Fibroblast of lung (primary cell): ENCODE data around the gene FMN1. TPM values are rescaled to one million over a fixed set of nuclear protein-coding genes. Genes with fewer than 3 reads are reported as not detected.
A peak's percentile ranks its signal among the peaks of the same experiment; 100 is the strongest.

ENCODE experiments used
- DNase-seq, 2 donors: peaks; one replicate each; pipeline versions ENCODE4 v3.0.0 to v3.0.0-alpha.2; 2010; ENCODE audit warnings: low read depth in 2 of 2
- H2AFZ ChIP-seq: 2 replicates; pipeline ENCODE4 v1.5.1; 2012; ENCODE audit warnings: low read length, control low read depth, inconsistent platforms
- H3K27ac ChIP-seq: 2 replicates; pipeline ENCODE4 v1.5.1; 2011; ENCODE audit warnings: low read length, control low read depth; ENCODE audit not compliant: insufficient read depth
- H3K27me3 ChIP-seq: 2 replicates; pipeline ENCODE4 v1.5.1; 2011; ENCODE audit warnings: mild to moderate bottlenecking, low read length; ENCODE audit not compliant: control insufficient read depth, insufficient read depth
- H3K36me3 ChIP-seq: 2 replicates; pipeline ENCODE4 v1.5.1; 2011; ENCODE audit warnings: low read length; ENCODE audit not compliant: control insufficient read depth, insufficient read depth
- H3K4me1 ChIP-seq: 2 replicates; pipeline ENCODE4 v1.5.1; 2011; ENCODE audit warnings: low read length; ENCODE audit not compliant: control insufficient read depth, insufficient read depth; ENCODE audit errors: extremely low read depth
- H3K4me2 ChIP-seq: 2 replicates; pipeline ENCODE4 v1.5.1; 2011; ENCODE audit warnings: low read length, control low read depth; ENCODE audit not compliant: insufficient read depth; ENCODE audit errors: extremely low read depth
- H3K4me3 ChIP-seq, 4 experiments: fragments of 200-600 bp in 1 of 4; sonication (generic) in 1 of 4; replicated peaks in 1 of 4; 2 replicates each; pipeline ENCODE4 v1.5.1; 2011 to 2016; ENCODE audit warnings: low read length in 4 of 4, low read depth in 3 of 4, mild to moderate bottlenecking in 3 of 4, control low read depth in 2 of 4, inconsistent platforms in 1 of 4, mixed read lengths in 1 of 4; ENCODE audit not compliant: insufficient read depth in 1 of 4; ENCODE audit errors: control extremely low read depth in 1 of 4
- H3K79me2 ChIP-seq: 2 replicates; pipeline ENCODE4 v1.5.1; 2012; ENCODE audit warnings: mild to moderate bottlenecking, low read length, inconsistent platforms; ENCODE audit not compliant: control insufficient read depth, insufficient read depth
- H3K9ac ChIP-seq: 2 replicates; pipeline ENCODE4 v1.5.1; 2011; ENCODE audit warnings: mild to moderate bottlenecking, low read length, control low read depth; ENCODE audit not compliant: insufficient read depth
- H3K9me3 ChIP-seq: 2 replicates; pipeline ENCODE4 v1.5.1; 2012; ENCODE audit warnings: low read depth, low read length; ENCODE audit not compliant: control insufficient read depth, insufficient read depth
- H4K20me1 ChIP-seq: 2 replicates; pipeline ENCODE4 v1.5.1; 2011; ENCODE audit warnings: low read length; ENCODE audit not compliant: control insufficient read depth, insufficient read depth; ENCODE audit errors: extremely low read depth
- EZH2 ChIP-seq: IDR thresholded peaks from 2 replicates; pipeline ENCODE4 v1.5.1; 2012; ENCODE audit warnings: low read length, control low read depth, mild to moderate bottlenecking; ENCODE audit errors: missing control alignments
- polyA plus RNA-seq, 2 donors: library from polyadenylated mRNA; depleted of rRNA in 1 of 2; stranded (reverse) in 1 of 2; unstranded in 1 of 2; fragments of >200 nt; gene quantifications; 2 replicates each; pipeline ENCODE4 v1.2.1, GENCODE V29; 2011 to 2012; ENCODE audit warnings: missing spikeins in 1 of 2
- total RNA-seq: library from RNA; depleted of rRNA; stranded (reverse); fragments of >200 nt; gene quantifications from 2 replicates; pipeline ENCODE4 v1.2.1, GENCODE V29; 2014
- TF ChIP-seq, protein P1 (sequence below), 2 donors: IDR thresholded peaks in 1 of 2; conservative IDR thresholded peaks in 1 of 2; 1 replicate in 1 of 2; 2 replicates in 1 of 2; pipeline ENCODE4 v1.5.1; 2011 to 2012; ENCODE audit warnings: low read length in 2 of 2, control low read depth in 1 of 2, inconsistent platforms in 1 of 2, low read depth in 1 of 2, mild to moderate bottlenecking in 1 of 2

FMN1 gene
- total and polyA plus RNA-seq, 2 donors (not counting 1 experiment from before 2014, with no cell fraction given) = 7.5 to 43.8 TPM

DNA sequence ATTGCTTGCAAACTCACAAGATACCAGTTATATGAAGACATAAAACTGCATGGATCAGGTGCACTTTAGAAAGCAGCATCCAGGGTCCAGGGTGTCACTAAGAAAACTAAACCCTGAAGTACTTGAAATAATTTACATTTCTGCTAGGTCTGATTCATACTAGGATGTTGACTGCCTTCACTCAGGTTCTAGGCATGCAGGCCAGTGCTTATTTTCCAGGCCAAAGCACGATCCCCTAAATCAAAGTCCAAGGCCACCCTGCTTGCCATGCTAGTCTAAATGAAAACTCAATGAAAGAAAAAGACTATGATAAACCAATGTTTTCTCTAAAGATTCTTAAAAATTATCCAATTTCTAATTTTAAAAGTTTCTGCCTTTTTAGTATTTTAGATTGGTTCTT lies 427.3 kb downstream of the FMN1 start:
- Histone ChIP-seq H4K20me1 (no peaks in the 10 kb centered on the region), H3K27ac (no peak overlapping the region), H3K4me2 (no peak overlapping the region), H3K9ac (no peak overlapping the region), H3K9me3 (no peaks in the 10 kb centered on the region), H3K79me2 (no peaks in the 10 kb centered on the region), H3K4me1 (no peaks in the 10 kb centered on the region), H2AFZ (no peak overlapping the region), H3K4me3 (no peak overlapping the region), H3K36me3 (no peaks in the 10 kb centered on the region), H3K27me3 (no peaks in the 10 kb centered on the region)
- DNase-seq = peak in 1 of 2 donors; percentile 20
- TF ChIP-seq, protein P1, sequence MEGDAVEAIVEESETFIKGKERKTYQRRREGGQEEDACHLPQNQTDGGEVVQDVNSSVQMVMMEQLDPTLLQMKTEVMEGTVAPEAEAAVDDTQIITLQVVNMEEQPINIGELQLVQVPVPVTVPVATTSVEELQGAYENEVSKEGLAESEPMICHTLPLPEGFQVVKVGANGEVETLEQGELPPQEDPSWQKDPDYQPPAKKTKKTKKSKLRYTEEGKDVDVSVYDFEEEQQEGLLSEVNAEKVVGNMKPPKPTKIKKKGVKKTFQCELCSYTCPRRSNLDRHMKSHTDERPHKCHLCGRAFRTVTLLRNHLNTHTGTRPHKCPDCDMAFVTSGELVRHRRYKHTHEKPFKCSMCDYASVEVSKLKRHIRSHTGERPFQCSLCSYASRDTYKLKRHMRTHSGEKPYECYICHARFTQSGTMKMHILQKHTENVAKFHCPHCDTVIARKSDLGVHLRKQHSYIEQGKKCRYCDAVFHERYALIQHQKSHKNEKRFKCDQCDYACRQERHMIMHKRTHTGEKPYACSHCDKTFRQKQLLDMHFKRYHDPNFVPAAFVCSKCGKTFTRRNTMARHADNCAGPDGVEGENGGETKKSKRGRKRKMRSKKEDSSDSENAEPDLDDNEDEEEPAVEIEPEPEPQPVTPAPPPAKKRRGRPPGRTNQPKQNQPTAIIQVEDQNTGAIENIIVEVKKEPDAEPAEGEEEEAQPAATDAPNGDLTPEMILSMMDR (conservative IDR thresholded peaks at IDR 0.05 in 1 of 2, IDR thresholded peaks at IDR 0.05 in 1 of 2; ENCODE audit: low read depth in 1 of 2, low read length in 2 of 2) = no peak
- TF ChIP-seq EZH2 = no peak

DNA sequence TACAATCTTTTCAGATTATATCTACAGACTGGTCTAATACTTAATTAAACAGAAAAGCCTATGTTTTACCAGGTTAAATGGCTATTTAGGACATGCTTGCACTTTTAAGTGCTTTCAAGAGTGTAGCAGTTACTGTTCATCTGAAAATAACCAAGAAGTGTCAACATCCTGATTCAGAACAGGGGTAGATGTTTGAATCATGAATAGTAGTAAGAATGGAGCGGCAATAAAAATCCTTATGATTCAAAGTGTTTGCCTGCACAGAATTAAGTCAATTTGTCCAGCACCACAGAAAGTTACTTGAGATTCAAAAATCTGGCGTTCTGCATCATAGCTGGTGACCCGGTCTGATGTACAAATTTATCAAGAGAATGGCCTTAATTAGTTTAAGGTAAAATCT lies 428.4 kb downstream of the FMN1 start:
- Histone ChIP-seq H3K27ac (no peak overlapping the region), H4K20me1 (no peaks in the 10 kb centered on the region), H3K9ac (no peak overlapping the region), H3K79me2 (no peaks in the 10 kb centered on the region), H3K4me2 (no peak overlapping the region), H3K4me1 (no peaks in the 10 kb centered on the region), H3K9me3 (no peaks in the 10 kb centered on the region), H2AFZ (no peak overlapping the region), H3K36me3 (no peaks in the 10 kb centered on the region), H3K27me3 (no peaks in the 10 kb centered on the region), H3K4me3 (no peak overlapping the region)
- DNase-seq = no peak
- TF ChIP-seq, protein P1 (conservative IDR thresholded peaks at IDR 0.05 in 1 of 2, IDR thresholded peaks at IDR 0.05 in 1 of 2; ENCODE audit: low read depth in 1 of 2, low read length in 2 of 2) = no peak

- no peak overlapping the region for H3K27ac ChIP-seq
- no peak overlapping the region for H2AFZ ChIP-seq
- H3K4me2 ChIP-seq = no peak overlapping the region
- H3K79me2 ChIP-seq = no peaks in the 10 kb centered on the region
- H4K20me1 ChIP-seq = no peaks in the 10 kb centered on the region
- no peak overlapping the region for H3K9ac ChIP-seq
- no peaks in the 10 kb centered on the region for H3K36me3 ChIP-seq
- DNase-seq = no peak
- TF ChIP-seq, protein P1 (conservative IDR thresholded peaks at IDR 0.05 in 1 of 2, IDR thresholded peaks at IDR 0.05 in 1 of 2; ENCODE audit: low read depth in 1 of 2, low read length in 2 of 2) = no peak
- TF ChIP-seq EZH2 = no peak
- H3K4me3 ChIP-seq = no peak overlapping the region
- H3K4me1 ChIP-seq = no peaks in the 10 kb centered on the region
- no peaks in the 10 kb centered on the region for H3K27me3 ChIP-seq
- no peaks in the 10 kb centered on the region for H3K9me3 ChIP-seq
These were observed 429.3 kb downstream of the FMN1 start for GRCh38 chr15:32765236-32765635.
